B cell (primary cell): Measurements from ENCODE around the gene PCK2. TPM values are rescaled to one million over a fixed set of nuclear protein-coding genes. Genes with fewer than 3 reads are reported as not detected.

Source experiments
- ATAC-seq: fragments of 200-7000 bp; cut with Tn5 transposase; one replicate; pipeline ENCODE4 v1.10.0; 2021; ENCODE audit warnings: low read depth, mild to moderate bottlenecking, moderate number of reproducible peaks, moderate library complexity
- CTCF ChIA-PET: fragments of 350-600 bp; sonication (Branson Sonifier 250); formaldehyde crosslinking; loops from one replicate; lab custom pipeline; 2021; ENCODE audit warnings: antibody characterized with exemption, inconsistent platforms; lab: Charles Lee
- POLR2A ChIA-PET: fragments of 350-600 bp; sonication (Branson Sonifier 250); formaldehyde crosslinking; loops from one replicate; lab custom pipeline; 2021; ENCODE audit warnings: antibody characterized with exemption; lab: Charles Lee
- DNase-seq: peaks from one replicate; pipeline ENCODE4 v3.0.0; 2013
- H2AFZ ChIP-seq: 2 replicates; pipeline ENCODE4 v1.6.1; 2012; ENCODE audit warnings: mild to moderate bottlenecking, low read depth, low read length; ENCODE audit not compliant: insufficient read depth, poor library complexity, severe bottlenecking
- H3K27ac ChIP-seq, 2 donors: 1 replicate in 1 of 2; 2 replicates in 1 of 2; pipeline ENCODE4 v1.5.1; 2012 to 2013; ENCODE audit warnings: low read length in 2 of 2, mild to moderate bottlenecking in 2 of 2, moderate library complexity in 1 of 2
- H3K27me3 ChIP-seq, 4 experiments: fragments of 200-600 bp in 1 of 4; sonication (generic) in 1 of 4; replicated peaks in 1 of 4; 1 replicate in 2 of 4; 2 replicates in 2 of 4; pipeline versions ENCODE4 v1.6.1 to v1.7.0; 2013 to 2016; ENCODE audit warnings: low read length in 3 of 4, mild to moderate bottlenecking in 2 of 4, mixed read lengths in 1 of 4, moderate library complexity in 1 of 4; ENCODE audit not compliant: insufficient read depth in 4 of 4, control insufficient read depth in 3 of 4; ENCODE audit errors: control extremely low read depth in 1 of 4
- H3K36me3 ChIP-seq, 2 experiments: replicated peaks in 1 of 2; 1 replicate in 1 of 2; 2 replicates in 1 of 2; pipeline versions ENCODE4 v1.6.1 to v1.7.1; 2013; ENCODE audit warnings: low read length in 1 of 2; ENCODE audit not compliant: insufficient read depth in 2 of 2, control insufficient read depth in 1 of 2; ENCODE audit errors: control extremely low read depth in 1 of 2, extremely low read depth in 1 of 2
- H3K4me1 ChIP-seq, 2 donors: fragments of 200-600 bp in 1 of 2; sonication (generic) in 1 of 2; 1 replicate in 1 of 2; 2 replicates in 1 of 2; pipeline versions ENCODE4 v1.5.1 to v1.6.1; 2013 to 2017; ENCODE audit warnings: low read length in 2 of 2; ENCODE audit not compliant: control insufficient read depth in 2 of 2, insufficient read depth in 2 of 2
- H3K4me2 ChIP-seq: replicated peaks from 2 replicates; pipeline ENCODE3; 2012; ENCODE audit warnings: mild to moderate bottlenecking, low read depth, low read length; ENCODE audit not compliant: poor library complexity, severe bottlenecking
- H3K4me3 ChIP-seq, 5 experiments: fragments of 200-600 bp in 1 of 5; sonication (generic) in 1 of 5; 1 replicate in 3 of 5; 2 replicates in 2 of 5; pipeline versions ENCODE4 v1.5.1 to v1.7.0; 2011 to 2016; ENCODE audit warnings: low read length in 4 of 5, mild to moderate bottlenecking in 4 of 5, low read depth in 2 of 5, control low read depth in 1 of 5, moderate library complexity in 1 of 5; ENCODE audit not compliant: insufficient read depth in 1 of 5; ENCODE audit errors: control extremely low read depth in 1 of 5, extremely low read depth in 1 of 5
- H3K79me2 ChIP-seq: fragments of 200-600 bp; sonication (generic); one replicate; pipeline ENCODE4 v1.6.0; 2016; ENCODE audit warnings: low read length; ENCODE audit not compliant: control insufficient read depth, insufficient read depth
- H3K9ac ChIP-seq: fragments of 200-600 bp; sonication (generic); 2 replicates; pipeline ENCODE4 v1.6.1; 2017; ENCODE audit warnings: mild to moderate bottlenecking, low read length, moderate library complexity
- H3K9me3 ChIP-seq, 3 donors: one replicate each; pipeline versions ENCODE4 v1.6.1 to v1.7.1; 2013; ENCODE audit warnings: low read length in 2 of 3; ENCODE audit not compliant: control insufficient read depth in 2 of 3, insufficient read depth in 1 of 3; ENCODE audit errors: control extremely low read depth in 1 of 3
- H4K20me1 ChIP-seq: 2 replicates; pipeline ENCODE4 v1.6.0; 2012; ENCODE audit warnings: mild to moderate bottlenecking, low read length; ENCODE audit not compliant: insufficient read depth, control insufficient read depth, poor library complexity, severe bottlenecking
- H3K27ac Mint-ChIP-seq: one replicate; pipeline ENCODE4 v1.8.0; 2021; ENCODE audit warnings: mixed read lengths
- H3K27me3 Mint-ChIP-seq: one replicate; pipeline ENCODE4 v1.8.0; 2021; ENCODE audit warnings: mixed read lengths
- H3K4me1 Mint-ChIP-seq: one replicate; pipeline ENCODE4 v1.8.0; 2021; ENCODE audit warnings: mixed read lengths
- H3K4me3 Mint-ChIP-seq: one replicate; pipeline ENCODE4 v1.8.0; 2021; ENCODE audit warnings: mixed read lengths
- H3K9me3 Mint-ChIP-seq: one replicate; pipeline ENCODE4 v1.8.0; 2022; ENCODE audit warnings: mixed read lengths; ENCODE audit not compliant: insufficient read depth
- CTCF ChIP-seq: fragments of 200-600 bp; IDR thresholded peaks from one replicate; pipeline ENCODE4 v1.8.0; 2022; ENCODE audit warnings: antibody characterized with exemption, mild to moderate bottlenecking
- EZH2 ChIP-seq: IDR thresholded peaks from 2 replicates; pipeline ENCODE4 v1.6.1; 2012; ENCODE audit warnings: borderline replicate concordance, low read depth, mild to moderate bottlenecking, moderate library complexity, low read length; ENCODE audit not compliant: insufficient read depth, poor library complexity, severe bottlenecking
- WGBS: methylation state at CpG from one replicate; pipeline ENCODE4 v1.1.5; 2013; ENCODE audit warnings: missing lambda C conversion rate; ENCODE audit not compliant: insufficient coverage; 5-methylcytosine and 5-hydroxymethylcytosine counted together
- intact Hi-C: fragments of 100-400 bp; cut with micrococcal nuclease; formaldehyde crosslinking; loops from one replicate; pipeline ENCODE4 v1.10.0; 2022
- polyA plus RNA-seq: library from polyadenylated mRNA; depleted of rRNA; stranded (reverse); fragments of >200 nt; gene quantifications from 2 replicates; pipeline ENCODE4 v1.2.3, GENCODE V29; 2012
- total RNA-seq, 2 donors: library from RNA; stranded (reverse); fragments of 120-200 nt in 1 of 2; gene quantifications; 1 replicate in 1 of 2; 2 replicates in 1 of 2; pipeline versions ENCODE4 v1.2.3 to v1.2.4, GENCODE V29; 2013 to 2022

The PCK2 gene
- total and polyA plus RNA-seq, 2 donors (not counting 1 experiment from before 2014, with no cell fraction given), result 40.4 to 58.4 TPM

DNA sequence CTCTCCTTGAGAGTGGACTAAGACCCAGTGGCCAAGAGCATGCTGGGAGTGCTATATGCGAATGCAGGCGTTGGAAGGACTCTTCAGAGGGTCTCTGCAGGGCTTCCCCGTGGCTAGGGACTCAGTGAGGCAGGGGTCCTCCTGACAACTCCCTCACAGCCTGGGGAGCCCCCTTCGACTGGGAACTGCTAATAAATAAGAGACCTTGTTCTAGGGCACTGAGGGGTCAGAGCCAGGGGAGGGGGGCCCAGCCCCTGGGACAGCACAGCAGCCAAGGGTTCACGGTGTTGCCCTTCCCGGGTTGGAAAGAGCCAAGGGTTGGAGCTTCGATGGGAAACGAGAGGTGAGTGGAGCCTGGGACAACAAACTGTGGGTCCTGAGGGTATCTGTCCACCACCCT lies 28.7 kb upstream of the PCK2 start:
- ATAC-seq (no peak), DNase-seq (no peak)
- Mint-ChIP-seq H3K27me3 (no peaks in the 10 kb centered on the region), H3K4me1 (no peaks in the 10 kb centered on the region), H3K27ac (no peak overlapping the region), H3K4me3 (no peak overlapping the region), H3K9me3 (no peaks in the 10 kb centered on the region)
- POLR2A ChIA-PET, result no interaction called here
- no peaks in the 10 kb centered on the region for H3K9me3 ChIP-seq
- intact Hi-C loops, result no loop called here
- no peak overlapping the region for H3K9ac ChIP-seq
- 81% methylated on average over 6 of the region's 8 CpGs for WGBS
- TF ChIP-seq CTCF (no peak), EZH2 (no peak)
- H3K36me3 ChIP-seq, result no peaks in the 10 kb centered on the region
- H2AFZ ChIP-seq, result no peak overlapping the region
- no peaks in the 10 kb centered on the region for H4K20me1 ChIP-seq
- no peaks in the 10 kb centered on the region for H3K4me1 ChIP-seq
- CTCF ChIA-PET, result interaction anchor here (1.6 to 3.6 kb wide), 2 partner anchors 25 to 43 kb away, joined by 6 to 10 read pairs; no protein-coding TSS in a partner anchor
- no peak overlapping the region for H3K4me2 ChIP-seq
- H3K4me3 ChIP-seq, result no peak overlapping the region
- H3K27me3 ChIP-seq, result no peaks in the 10 kb centered on the region
- no peaks in the 10 kb centered on the region for H3K79me2 ChIP-seq
- no peak overlapping the region for H3K27ac ChIP-seq

DNA sequence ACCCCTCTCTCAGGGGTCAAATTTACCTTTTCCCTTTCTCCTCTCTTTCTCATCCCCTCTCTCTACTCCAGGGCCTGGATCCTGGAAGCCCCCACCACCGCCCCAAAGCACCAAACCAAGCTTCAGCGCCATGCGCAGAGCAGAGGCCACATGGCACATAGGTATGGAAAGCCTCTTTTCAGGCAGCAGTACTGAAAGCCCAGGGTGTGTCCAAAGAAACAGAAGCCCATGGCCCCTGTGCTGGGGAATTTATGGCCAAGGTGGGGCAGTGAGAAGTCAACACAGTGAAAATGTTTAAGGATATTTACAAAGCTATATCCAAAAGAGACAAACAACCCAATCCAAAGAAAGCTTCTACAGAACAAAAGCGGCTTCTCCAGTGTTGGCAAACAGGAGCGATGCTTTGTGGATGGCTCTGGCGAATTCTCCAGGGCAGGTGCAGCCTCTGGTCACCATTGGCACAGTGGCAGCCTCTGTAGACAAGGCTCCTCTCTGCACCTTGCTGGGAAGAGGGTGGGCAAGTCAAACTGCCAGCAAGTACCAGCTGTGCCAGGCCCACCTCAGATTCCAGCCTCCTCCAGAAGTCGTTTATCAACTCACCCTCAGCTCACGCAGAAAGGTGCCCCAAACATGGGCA lies 27.5 kb upstream of the PCK2 start:
- ATAC-seq, result no peak
- no peak overlapping the region for H3K9ac ChIP-seq
- H3K27ac Mint-ChIP-seq, result no peak overlapping the region
- H3K27me3 Mint-ChIP-seq, result peaks cover 4% of the 10 kb centered on the region
- no peaks in the 10 kb centered on the region for H3K4me1 ChIP-seq
- H3K4me2 ChIP-seq, result no peak overlapping the region
- H2AFZ ChIP-seq, result no peak overlapping the region
- no peaks in the 10 kb centered on the region for H3K9me3 Mint-ChIP-seq
- H3K27me3 ChIP-seq, result no peaks in the 10 kb centered on the region
- POLR2A ChIA-PET, result no interaction called here
- CTCF ChIA-PET, result interaction anchor here (1.2 to 3.6 kb wide), 4 partner anchors 14 to 44 kb away, joined by 3 to 10 read pairs (median 4); no protein-coding TSS in a partner anchor
- TF ChIP-seq CTCF (no peak), EZH2 (no peak)
- WGBS, result 90% methylated on average over 4 of the region's 8 CpGs
- H3K79me2 ChIP-seq, result no peaks in the 10 kb centered on the region
- H3K4me3 ChIP-seq, result no peak overlapping the region
- no peaks in the 10 kb centered on the region for H3K36me3 ChIP-seq
- no peaks in the 10 kb centered on the region for H4K20me1 ChIP-seq
- H3K4me3 Mint-ChIP-seq, result no peak overlapping the region
- no peaks in the 10 kb centered on the region for H3K4me1 Mint-ChIP-seq
- DNase-seq, result no peak
- no peaks in the 10 kb centered on the region for H3K9me3 ChIP-seq
- H3K27ac ChIP-seq, result no peak overlapping the region
- intact Hi-C loops, result no loop called here
